Common myeloid progenitor, CD34-positive (primary cell): ENCODE measurements around the gene MARCHF3.
A peak's percentile ranks its signal among the peaks of the same experiment; 100 is the strongest.
"Not testable (repeated sequence)": the region's sequence is repeated elsewhere in the genome, so short reads cannot be mapped to it uniquely, and the experiment has no call there.

Experiments used
- CTCF ChIA-PET: fragments of 350-600 bp; sonication (Branson Sonifier 250); formaldehyde crosslinking; loops from one replicate; lab custom pipeline; 2021; ENCODE audit warnings: antibody characterized with exemption; lab: Charles Lee
- POLR2A ChIA-PET: fragments of 350-600 bp; sonication (Branson Sonifier 250); formaldehyde crosslinking; loops from one replicate; lab custom pipeline; 2021; ENCODE audit warnings: antibody characterized with exemption; lab: Charles Lee
- DNase-seq, 3 donors: peaks; one replicate each; pipeline versions ENCODE4 v3.0.0 to v3.0.0-alpha.2; 2013
- H3K27ac ChIP-seq, 2 experiments: 1 replicate in 1 of 2; 2 replicates in 1 of 2; pipeline ENCODE4 v1.7.0; 2013; ENCODE audit warnings: inconsistent platforms in 2 of 2, low read length in 2 of 2, mild to moderate bottlenecking in 2 of 2, low read depth in 1 of 2, moderate library complexity in 1 of 2; ENCODE audit not compliant: severe bottlenecking in 2 of 2, insufficient read depth in 1 of 2, poor library complexity in 1 of 2
- H3K27me3 ChIP-seq, 5 experiments: replicated peaks in 2 of 5; 1 replicate in 3 of 5; 2 replicates in 2 of 5; pipeline versions ENCODE4 v1.6.1 to v1.7.0; 2013; ENCODE audit warnings: low read length in 4 of 5, mild to moderate bottlenecking in 2 of 5, moderate library complexity in 2 of 5, inconsistent platforms in 1 of 5; ENCODE audit not compliant: insufficient read depth in 5 of 5, control insufficient read depth in 4 of 5
- H3K36me3 ChIP-seq, 4 experiments: 1 replicate in 2 of 4; 2 replicates in 2 of 4; pipeline versions ENCODE4 v1.6.1 to v1.7.0; 2013; ENCODE audit warnings: low read length in 3 of 4, control low read depth in 1 of 4, mild to moderate bottlenecking in 1 of 4; ENCODE audit not compliant: control insufficient read depth in 4 of 4, insufficient read depth in 4 of 4
- H3K4me1 ChIP-seq, 4 experiments: 1 replicate in 3 of 4; 2 replicates in 1 of 4; pipeline versions ENCODE4 v1.6.1 to v1.7.1; 2013; ENCODE audit warnings: low read length in 3 of 4, mild to moderate bottlenecking in 3 of 4, control low read depth in 1 of 4, inconsistent platforms in 1 of 4, moderate library complexity in 1 of 4; ENCODE audit not compliant: control insufficient read depth in 4 of 4, insufficient read depth in 4 of 4; ENCODE audit errors: control extremely low read depth in 1 of 4
- H3K4me3 ChIP-seq, 7 experiments: 1 replicate in 4 of 7; 2 replicates in 3 of 7; pipeline versions ENCODE4 v1.5.1 to v1.7.0; 2013; ENCODE audit warnings: mild to moderate bottlenecking in 7 of 7, low read length in 6 of 7, moderate library complexity in 6 of 7, inconsistent platforms in 2 of 7, low read depth in 2 of 7, control low read depth in 1 of 7; ENCODE audit not compliant: insufficient read depth in 4 of 7, control insufficient read depth in 1 of 7; ENCODE audit errors: extremely low read depth in 1 of 7
- H3K9me3 ChIP-seq, 5 experiments: 1 replicate in 4 of 5; 2 replicates in 1 of 5; pipeline versions ENCODE4 v1.6.1 to v1.7.1; 2013; ENCODE audit warnings: low read length in 4 of 5, mild to moderate bottlenecking in 2 of 5, inconsistent platforms in 1 of 5, low read depth in 1 of 5, moderate library complexity in 1 of 5; ENCODE audit not compliant: control insufficient read depth in 4 of 5, insufficient read depth in 2 of 5; ENCODE audit errors: control extremely low read depth in 1 of 5
- WGBS: methylation state at CpG from one replicate; pipeline ENCODE4 v1.1.5; 2013; ENCODE audit not compliant: insufficient coverage; 5-methylcytosine and 5-hydroxymethylcytosine counted together

Gene MARCHF3

DNA sequence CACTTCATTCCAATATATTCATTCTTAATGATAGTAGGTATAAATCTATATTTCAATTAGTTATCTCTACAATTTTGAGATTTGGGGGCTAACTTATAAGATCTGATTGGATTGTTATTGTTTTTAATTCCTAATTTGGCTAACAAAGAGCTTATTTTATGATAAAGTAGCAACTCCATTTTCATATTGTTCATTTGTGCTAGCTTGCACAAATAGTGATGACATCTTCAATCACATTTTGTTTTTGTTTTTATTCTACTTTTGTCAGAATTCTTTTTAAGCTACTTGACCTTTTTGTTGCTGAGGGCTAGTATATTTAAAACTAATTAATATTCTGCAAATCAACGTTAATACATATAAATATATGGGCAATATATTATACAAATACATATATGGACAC lies 22.8 kb downstream of the MARCHF3 start:
- no peak overlapping the region for H3K4me3 ChIP-seq
- H3K9me3 ChIP-seq, result no peaks in the 10 kb centered on the region
- POLR2A ChIA-PET, result no interaction called here
- no peaks in the 10 kb centered on the region for H3K27me3 ChIP-seq
- peaks cover 5 to 18% (median 6%) of the 10 kb centered on the region in 4 experiments for H3K4me1 ChIP-seq
- no peak for DNase-seq
- H3K27ac ChIP-seq, result no peak overlapping the region
- no peaks in the 10 kb centered on the region for H3K36me3 ChIP-seq
- no CpG with 5 or more reads among the region's 1 CpG for WGBS
- CTCF ChIA-PET, result interaction anchor here (1.2 kb wide), 1 partner anchor 13 kb away, joined by 3 read pairs; no protein-coding TSS in a partner anchor

DNA sequence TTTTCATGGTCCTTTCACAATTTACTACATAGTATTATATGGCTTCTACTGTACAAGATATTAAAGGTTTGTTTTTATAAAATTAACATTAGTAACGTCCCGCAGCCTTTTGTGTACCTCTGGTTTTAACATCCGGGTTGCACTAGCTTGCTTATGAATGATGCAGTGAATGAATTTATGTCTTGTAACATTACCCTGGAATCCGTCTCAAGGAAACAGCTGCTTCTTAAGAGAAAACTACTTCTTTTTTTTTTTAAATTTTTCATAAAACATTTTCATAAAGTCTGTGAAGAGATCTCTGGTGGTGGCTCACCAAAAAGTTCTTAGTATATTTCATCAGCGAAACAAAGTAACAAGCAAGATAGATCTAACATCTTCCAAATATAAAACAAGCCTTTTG lies 23.6 kb downstream of the MARCHF3 start:
- ChIA-PET CTCF (interaction anchor here (0.6 to 0.7 kb wide), 4 partner anchors 18 to 214 kb away, joined by 3 to 4 read pairs (median 4); no protein-coding TSS in a partner anchor), POLR2A (interaction anchor here (0.6 to 1.2 kb wide), 3 partner anchors 22 to 41 kb away, joined by 3 to 8 read pairs (median 5); no protein-coding TSS in a partner anchor)
- WGBS, result 25% methylated on average over 4 of the region's 5 CpGs
- peak; percentile 14 to 79 (median 68) for DNase-seq
- Histone ChIP-seq H3K27ac (peak overlapping the region; percentile 40 to 46), H3K4me3 (peak overlapping the region in 1 of 7 experiments; percentile 60), H3K36me3 (no peaks in the 10 kb centered on the region), H3K27me3 (no peaks in the 10 kb centered on the region), H3K9me3 (no peaks in the 10 kb centered on the region), H3K4me1 (peaks cover 1 to 13% (median 2%) of the 10 kb centered on the region in 4 experiments)

GRCh38 chr5:127005282-127005681 lies 25.1 kb downstream of the MARCHF3 start:
- DNase-seq, H3K27ac ChIP-seq, CTCF ChIA-PET, H3K9me3 ChIP-seq, H3K27me3 ChIP-seq, POLR2A ChIA-PET, H3K4me3 ChIP-seq, H3K36me3 ChIP-seq: not testable (repeated sequence)
- H3K4me1 ChIP-seq, result peaks cover 0 to 11% (median 0%) of the 10 kb centered on the region in 4 experiments
- WGBS, result 89% methylated on average over 3 of the region's 3 CpGs

DNA sequence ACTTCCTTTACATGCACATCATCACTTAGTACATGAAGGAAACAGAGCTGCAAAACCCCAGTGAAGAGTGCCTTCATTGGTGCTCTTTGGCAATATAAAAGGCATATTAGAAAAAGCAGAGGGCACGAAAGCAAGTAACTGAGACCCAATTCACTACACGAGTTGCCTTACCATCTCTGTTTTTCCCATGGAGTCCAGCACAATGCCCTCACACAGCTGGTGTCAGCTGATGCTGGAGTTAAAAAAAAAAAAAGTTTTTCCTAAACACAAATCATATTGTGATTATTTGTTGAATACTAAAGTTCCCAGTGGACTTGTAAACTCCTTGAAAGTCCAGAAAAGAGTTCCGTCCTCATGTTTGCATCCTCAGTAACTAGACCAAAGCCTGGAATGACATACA lies 25.6 kb downstream of the MARCHF3 start:
- CTCF ChIA-PET, result interaction anchor here (2.3 kb wide), 1 partner anchor 22 kb away, joined by 7 read pairs; no protein-coding TSS in a partner anchor
- DNase-seq, result no peak
- H3K27me3 ChIP-seq, result no peaks in the 10 kb centered on the region
- POLR2A ChIA-PET, result no interaction called here
- H3K4me1 ChIP-seq, result peaks cover 0 to 11% (median 0%) of the 10 kb centered on the region in 4 experiments
- no peaks in the 10 kb centered on the region for H3K36me3 ChIP-seq
- H3K27ac ChIP-seq, result no peak overlapping the region
- WGBS, result 100% methylated on average over 2 of the region's 3 CpGs
- no peak overlapping the region for H3K4me3 ChIP-seq
- H3K9me3 ChIP-seq, result no peaks in the 10 kb centered on the region

GRCh38 chr5:127003798-127004495 lies 26.4 kb downstream of the MARCHF3 start:
- peaks cover 0 to 11% (median 0%) of the 10 kb centered on the region in 4 experiments for H3K4me1 ChIP-seq
- POLR2A ChIA-PET, result no interaction called here
- H3K4me3 ChIP-seq, result no peak overlapping the region
- H3K27ac ChIP-seq, result no peak overlapping the region
- H3K9me3 ChIP-seq, result no peaks in the 10 kb centered on the region
- 97% methylated on average over 4 of the region's 7 CpGs for WGBS
- no peak for DNase-seq
- H3K36me3 ChIP-seq, result no peaks in the 10 kb centered on the region
- H3K27me3 ChIP-seq, result no peaks in the 10 kb centered on the region
- CTCF ChIA-PET, result interaction anchor here (2.3 kb wide), 1 partner anchor 23 kb away, joined by 7 read pairs; no protein-coding TSS in a partner anchor

- H3K9me3 ChIP-seq, result no peaks in the 10 kb centered on the region
- no peak overlapping the region for H3K4me3 ChIP-seq
- H3K27me3 ChIP-seq, result no peaks in the 10 kb centered on the region
- H3K36me3 ChIP-seq, result no peaks in the 10 kb centered on the region
- CTCF ChIA-PET, result no interaction called here
- POLR2A ChIA-PET, result no interaction called here
- H3K4me1 ChIP-seq, result peaks cover 0 to 11% (median 0%) of the 10 kb centered on the region in 4 experiments
- WGBS, result 93% methylated on average over 2 of the region's 3 CpGs
- DNase-seq, result no peak
- H3K27ac ChIP-seq, result no peak overlapping the region
Observed at GRCh38 chr5:127002390-127002789, 28.0 kb downstream of the MARCHF3 start.

DNA sequence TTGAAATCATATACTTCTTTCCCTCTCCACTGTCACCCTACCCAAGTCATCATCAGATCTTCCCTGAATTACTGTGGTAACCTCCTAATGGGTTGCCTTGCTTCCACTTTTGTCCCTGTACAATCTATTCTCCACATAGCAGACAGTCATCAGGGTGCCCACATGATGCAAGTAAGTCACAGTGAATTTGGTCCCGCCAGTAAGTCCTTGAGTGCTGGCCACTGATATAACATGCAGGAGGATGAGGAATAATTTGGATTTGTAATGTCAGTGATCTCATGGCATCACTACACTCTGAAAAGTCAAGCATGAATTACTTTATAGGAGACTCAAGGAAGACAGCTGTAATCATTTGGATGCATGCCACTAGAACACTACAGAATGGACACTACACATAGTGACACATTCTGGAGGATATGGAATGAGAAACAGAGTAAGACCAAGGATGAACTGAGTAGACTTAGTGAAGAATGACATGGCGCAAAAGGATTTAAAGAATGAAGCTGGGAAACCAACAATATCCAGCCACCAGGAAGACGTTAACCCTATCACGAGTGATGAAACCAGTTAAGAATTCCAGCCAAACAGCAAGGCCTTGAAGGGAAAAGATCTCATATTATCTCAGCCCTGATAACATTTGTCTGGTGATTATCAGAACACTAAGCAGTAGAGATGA lies 28.6 kb downstream of the MARCHF3 start:
- H3K4me3 ChIP-seq, result no peak overlapping the region
- 100% methylated on average over 3 of the region's 4 CpGs for WGBS
- ChIA-PET POLR2A (no interaction called here), CTCF (interaction anchor here (0.6 kb wide), 1 partner anchor 30 kb away, joined by 3 read pairs; no protein-coding TSS in a partner anchor)
- no peak for DNase-seq
- H3K27me3 ChIP-seq, result no peaks in the 10 kb centered on the region
- H3K36me3 ChIP-seq, result no peaks in the 10 kb centered on the region
- H3K27ac ChIP-seq, result no peak overlapping the region
- H3K9me3 ChIP-seq, result no peaks in the 10 kb centered on the region
- peaks cover 0 to 8% (median 0%) of the 10 kb centered on the region in 4 experiments for H3K4me1 ChIP-seq
